ENCODE data around the gene OGN.

OGN gene

GRCh38 chr9:92342825-92343488, 61.4 kb downstream of the OGN start:
- no peak for DNase-seq

- no peak for DNase-seq
Observed at GRCh38 chr9:92341578-92341977, 62.8 kb downstream of the OGN start.

- DNase-seq: no peak
Observed at GRCh38 chr9:92333282-92333634, 71.1 kb downstream of the OGN start.
